ENCODE data around the gene SLC2A4.

- TF ChIP-seq POLR2A (IDR thresholded peaks at IDR 0.05; ENCODE audit: low read length) (no peak), GATA1 (IDR thresholded peaks at IDR 0.05; ENCODE audit: low read depth, low read length) (no peak)
Measured at GRCh38 chr17:7318121-7318860, 36.8 kb downstream of the SLC2A4 start.

All from erythroblast (primary cell).